ENCODE results near the gene SERINC3. TPM values are rescaled to one million over a fixed set of nuclear protein-coding genes. Genes with fewer than 3 reads are reported as not detected.
A peak's percentile ranks its signal among the peaks of the same experiment; 100 is the strongest.

SERINC3 gene
- total and polyA plus RNA-seq, 2 of the 13 experiments (the other 11 are each of a cell fraction or from before 2014, with no cell fraction given), result 82.0 to 226 TPM

- no peak; the same call in 1 of the 2 replicates for TF ChIP-seq ZNF580 (CRISPR knock-in tag; IDR thresholded peaks at IDR 0.05; ENCODE audit: borderline replicate concordance, low read depth)
- no peak for TF ChIP-seq BRCA1 (CRISPR knock-in tag; IDR thresholded peaks at IDR 0.05)
- TF ChIP-seq SYNCRIP (IDR thresholded peaks at IDR 0.05; ENCODE audit: insufficient read depth, low read depth, low read length), result no peak
- TF ChIP-seq ZMAT3 (CRISPR knock-in tag; conservative IDR thresholded peaks at IDR 0.05), result 0 out of 2 replicates have a peak, but pooled peaks have one; percentile 15
- no peak for TF ChIP-seq MATR3 (CRISPR knock-in tag; IDR thresholded peaks at IDR 0.05)
- TF ChIP-seq SALL1 (CRISPR knock-in tag; IDR thresholded peaks at IDR 0.05), result peak; percentile 67
- TF ChIP-seq ZNF354B (CRISPR knock-in tag; IDR thresholded peaks at IDR 0.05), result no peak
- TF ChIP-seq HMG20A (CRISPR knock-in tag; IDR thresholded peaks at IDR 0.05; ENCODE audit: borderline replicate concordance), result no peak; the same call in 1 of the 2 replicates
- 0 out of 2 replicates have a peak, but pooled peaks have one; percentile 64 for TF ChIP-seq ZNF430 (CRISPR knock-in tag; IDR thresholded peaks at IDR 0.05)
- no peak for TF ChIP-seq ZBTB26 (CRISPR knock-in tag; IDR thresholded peaks at IDR 0.05; ENCODE audit: borderline replicate concordance)
- TF ChIP-seq SP4 (CRISPR knock-in tag; IDR thresholded peaks at IDR 0.05), result no peak
- TF ChIP-seq FLYWCH1 (CRISPR knock-in tag; IDR thresholded peaks at IDR 0.05), result no peak
- TF ChIP-seq KLF13 (CRISPR knock-in tag; IDR thresholded peaks at IDR 0.05), result no peak
- no peak for TF ChIP-seq POLR2A (IDR thresholded peaks at IDR 0.05; ENCODE audit: insufficient read depth in 1 of 2, low read depth in 2 of 2, low read length in 2 of 2)
- TF ChIP-seq WIZ (CRISPR knock-in tag; IDR thresholded peaks at IDR 0.05), result no peak
- TF ChIP-seq BRF2 (CRISPR knock-in tag; IDR thresholded peaks at IDR 0.05), result no peak
- TF ChIP-seq MLX (CRISPR knock-in tag; IDR thresholded peaks at IDR 0.05), result peak; percentile 16; the same call in 1 of the 2 replicates
- no peak for TF ChIP-seq ZNF558 (CRISPR knock-in tag; IDR thresholded peaks at IDR 0.05; ENCODE audit: borderline replicate concordance)
- TF ChIP-seq TBL1XR1 (IDR thresholded peaks at IDR 0.05; ENCODE audit: borderline replicate concordance, low read length, partially characterized antibody), result no peak
- peak; percentile 65; the same call in 1 of the 2 replicates for TF ChIP-seq NR2F6 (IDR thresholded peaks at IDR 0.05)
- TF ChIP-seq NR2F6 (CRISPR knock-in tag; IDR thresholded peaks at IDR 0.05), result peak; percentile 4; the same call in 1 of the 2 replicates
- TF ChIP-seq HNF1B (CRISPR knock-in tag; IDR thresholded peaks at IDR 0.05), result peak; percentile 18
- no peak for TF ChIP-seq FUBP1 (CRISPR knock-in tag; IDR thresholded peaks at IDR 0.05; ENCODE audit: borderline replicate concordance)
- no peak for TF ChIP-seq ZNF703 (CRISPR knock-in tag; IDR thresholded peaks at IDR 0.05; ENCODE audit: borderline replicate concordance)
- TF ChIP-seq ZNF644 (CRISPR knock-in tag; IDR thresholded peaks at IDR 0.05; ENCODE audit: low read depth), result no peak
Measured at GRCh38 chr20:44461142-44461802, 60.6 kb downstream of the SERINC3 start (continued).
